HepG2 (cell line): ENCODE measurements around the gene XPNPEP1. TPM values are rescaled to one million over a fixed set of nuclear protein-coding genes. Genes with fewer than 3 reads are reported as not detected.

Experiments used
- CEBPZ ChIP-seq: IDR thresholded peaks from 2 replicates; pipeline ENCODE4 v1.6.1; 2012; ENCODE audit warnings: low read length, improper control_type of control experiment
- CENPX ChIP-seq: sonication (generic); formaldehyde crosslinking; IDR thresholded peaks from 2 replicates; pipeline ENCODE4 v1.9.0; 2021; ENCODE audit warnings: mild to moderate bottlenecking, missing genetic modification reagents, moderate library complexity
- EHMT2 ChIP-seq: fragments of 200-600 bp; sonication (generic); IDR thresholded peaks from 2 replicates; pipeline ENCODE4 v1.7.0; 2017; ENCODE audit warnings: antibody characterized with exemption, low read depth, low read length, borderline replicate concordance
- FOXJ3 ChIP-seq: sonication (generic); formaldehyde crosslinking; IDR thresholded peaks from 2 replicates; pipeline ENCODE4 v1.4.0; 2020; ENCODE audit warnings: missing genetic modification reagents, mild to moderate bottlenecking, borderline replicate concordance
- MAFG ChIP-seq: sonication (generic); formaldehyde crosslinking; IDR thresholded peaks from 2 replicates; pipeline ENCODE4 v1.5.1; 2020; ENCODE audit warnings: mild to moderate bottlenecking, missing genetic modification reagents
- PRDM4 ChIP-seq: sonication (generic); formaldehyde crosslinking; IDR thresholded peaks from 2 replicates; pipeline ENCODE4 v1.9.0; 2021; ENCODE audit warnings: missing genetic modification reagents, borderline replicate concordance
- SMAD3 ChIP-seq: sonication (generic); formaldehyde crosslinking; IDR thresholded peaks from 2 replicates; pipeline ENCODE4 v1.4.0; 2020; ENCODE audit warnings: missing genetic modification reagents
- STAG1 ChIP-seq: sonication (generic); formaldehyde crosslinking; IDR thresholded peaks from 2 replicates; pipeline ENCODE4 v1.4.0; 2020; ENCODE audit warnings: missing genetic modification reagents
- TFAP4 ChIP-seq: sonication (generic); IDR thresholded peaks from 2 replicates; pipeline ENCODE4 v1.6.1; 2016; ENCODE audit warnings: low read depth, borderline replicate concordance
- XRCC5 ChIP-seq: fragments of 200-400 bp; formaldehyde crosslinking; optimal IDR thresholded peaks from 2 replicates; pipeline ENCODE3; 2017; ENCODE audit warnings: mild to moderate bottlenecking, low read length
- ZFP62 ChIP-seq: sonication (generic); formaldehyde crosslinking; IDR thresholded peaks from 2 replicates; pipeline ENCODE4 v1.4.0; 2020; ENCODE audit warnings: missing genetic modification reagents
- ZNF556 ChIP-seq: sonication (generic); formaldehyde crosslinking; IDR thresholded peaks from 2 replicates; pipeline ENCODE4 v1.4.0; 2020; ENCODE audit warnings: mild to moderate bottlenecking, missing genetic modification reagents, borderline replicate concordance
- ZSCAN9 ChIP-seq: IDR thresholded peaks from 2 replicates; pipeline ENCODE4 v1.6.1; 2016; ENCODE audit warnings: borderline replicate concordance
- polyA plus RNA-seq, 8 experiments: library from polyadenylated mRNA; depleted of rRNA in 3 of 8; stranded (reverse) in 7 of 8; unstranded in 1 of 8; fragments of >200 nt; fragmentation: Illumina TruSeq in 4 of 8; extraction: Trizol in 4 of 8; gene quantifications; 2 replicates each; pipeline versions ENCODE4 v1.2.1 to v1.2.3, GENCODE V29; 2011 to 2016; ENCODE audit warnings: low read depth in 4 of 8, missing spikeins in 1 of 8, mixed read lengths in 1 of 8; ENCODE audit not compliant: insufficient read depth in 1 of 8
- total RNA-seq, 5 experiments: library from RNA; depleted of rRNA; stranded (reverse); fragments of >200 nt; fragmentation: Illumina TruSeq; extraction: Trizol; gene quantifications; 2 replicates each; pipeline ENCODE4 v1.2.3, GENCODE V29; 2016; ENCODE audit warnings: low read depth in 1 of 5
- TF ChIP-seq, protein P1 (sequence below): sonication (generic); formaldehyde crosslinking; IDR thresholded peaks from 2 replicates; pipeline ENCODE4 v1.8.0; 2023; ENCODE audit warnings: mild to moderate bottlenecking, missing genetic modification reagents
- TF ChIP-seq, protein P2 (sequence below): sonication (generic); formaldehyde crosslinking; IDR thresholded peaks from 2 replicates; pipeline ENCODE4 v1.9.0; 2021; ENCODE audit warnings: mild to moderate bottlenecking, missing genetic modification reagents

The XPNPEP1 gene
- total and polyA plus RNA-seq, 2 of the 13 experiments (the other 11 are each of a cell fraction or from before 2014, with no cell fraction given): 30.3 to 55.5 TPM

DNA sequence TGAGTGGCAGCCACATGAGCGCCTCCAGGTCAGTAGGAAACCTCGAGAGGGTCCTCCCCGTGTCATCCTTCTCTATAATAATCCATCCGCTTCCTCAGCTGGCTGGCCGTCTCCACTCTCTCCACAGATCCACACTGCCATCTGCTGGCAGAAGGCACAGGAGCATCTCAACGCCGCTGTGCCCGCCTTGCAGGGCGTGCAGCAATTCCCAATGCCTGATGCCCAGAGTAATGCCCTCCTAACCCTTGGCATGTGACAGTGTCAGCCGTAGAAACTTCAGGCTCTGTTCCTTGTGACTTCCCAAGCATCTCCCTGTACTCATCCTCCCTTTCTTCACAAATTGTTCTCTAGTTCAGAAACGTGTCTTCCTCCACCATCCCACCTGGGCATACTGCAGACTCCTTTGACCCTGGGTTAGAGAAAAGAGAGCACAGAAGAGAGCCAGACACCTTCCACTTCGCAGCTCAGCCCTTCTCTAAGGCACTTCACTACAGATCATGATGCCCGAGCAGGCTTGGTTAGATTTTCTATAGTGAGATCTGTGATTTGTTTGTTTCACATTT is 70.8 kb downstream of the XPNPEP1 start (continued):
- TF ChIP-seq XRCC5: peak; percentile 42
- no peak for TF ChIP-seq CENPX (CRISPR knock-in tag)
- no peak for TF ChIP-seq PRDM4 (CRISPR knock-in tag)
- no peak for TF ChIP-seq ZNF556 (CRISPR knock-in tag)
- TF ChIP-seq, protein P1, sequence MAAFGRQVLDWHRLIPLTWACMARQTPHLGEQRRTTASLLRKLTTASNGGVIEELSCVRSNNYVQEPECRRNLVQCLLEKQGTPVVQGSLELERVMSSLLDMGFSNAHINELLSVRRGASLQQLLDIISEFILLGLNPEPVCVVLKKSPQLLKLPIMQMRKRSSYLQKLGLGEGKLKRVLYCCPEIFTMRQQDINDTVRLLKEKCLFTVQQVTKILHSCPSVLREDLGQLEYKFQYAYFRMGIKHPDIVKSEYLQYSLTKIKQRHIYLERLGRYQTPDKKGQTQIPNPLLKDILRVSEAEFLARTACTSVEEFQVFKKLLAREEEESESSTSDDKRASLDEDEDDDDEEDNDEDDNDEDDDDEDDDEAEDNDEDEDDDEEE (CRISPR knock-in tag): no peak
- 0 out of 2 replicates have a peak, but pooled peaks have one; percentile 9 for TF ChIP-seq TFAP4
- TF ChIP-seq CEBPZ: no peak
- TF ChIP-seq MAFG (CRISPR knock-in tag): no peak
- TF ChIP-seq, protein P2, sequence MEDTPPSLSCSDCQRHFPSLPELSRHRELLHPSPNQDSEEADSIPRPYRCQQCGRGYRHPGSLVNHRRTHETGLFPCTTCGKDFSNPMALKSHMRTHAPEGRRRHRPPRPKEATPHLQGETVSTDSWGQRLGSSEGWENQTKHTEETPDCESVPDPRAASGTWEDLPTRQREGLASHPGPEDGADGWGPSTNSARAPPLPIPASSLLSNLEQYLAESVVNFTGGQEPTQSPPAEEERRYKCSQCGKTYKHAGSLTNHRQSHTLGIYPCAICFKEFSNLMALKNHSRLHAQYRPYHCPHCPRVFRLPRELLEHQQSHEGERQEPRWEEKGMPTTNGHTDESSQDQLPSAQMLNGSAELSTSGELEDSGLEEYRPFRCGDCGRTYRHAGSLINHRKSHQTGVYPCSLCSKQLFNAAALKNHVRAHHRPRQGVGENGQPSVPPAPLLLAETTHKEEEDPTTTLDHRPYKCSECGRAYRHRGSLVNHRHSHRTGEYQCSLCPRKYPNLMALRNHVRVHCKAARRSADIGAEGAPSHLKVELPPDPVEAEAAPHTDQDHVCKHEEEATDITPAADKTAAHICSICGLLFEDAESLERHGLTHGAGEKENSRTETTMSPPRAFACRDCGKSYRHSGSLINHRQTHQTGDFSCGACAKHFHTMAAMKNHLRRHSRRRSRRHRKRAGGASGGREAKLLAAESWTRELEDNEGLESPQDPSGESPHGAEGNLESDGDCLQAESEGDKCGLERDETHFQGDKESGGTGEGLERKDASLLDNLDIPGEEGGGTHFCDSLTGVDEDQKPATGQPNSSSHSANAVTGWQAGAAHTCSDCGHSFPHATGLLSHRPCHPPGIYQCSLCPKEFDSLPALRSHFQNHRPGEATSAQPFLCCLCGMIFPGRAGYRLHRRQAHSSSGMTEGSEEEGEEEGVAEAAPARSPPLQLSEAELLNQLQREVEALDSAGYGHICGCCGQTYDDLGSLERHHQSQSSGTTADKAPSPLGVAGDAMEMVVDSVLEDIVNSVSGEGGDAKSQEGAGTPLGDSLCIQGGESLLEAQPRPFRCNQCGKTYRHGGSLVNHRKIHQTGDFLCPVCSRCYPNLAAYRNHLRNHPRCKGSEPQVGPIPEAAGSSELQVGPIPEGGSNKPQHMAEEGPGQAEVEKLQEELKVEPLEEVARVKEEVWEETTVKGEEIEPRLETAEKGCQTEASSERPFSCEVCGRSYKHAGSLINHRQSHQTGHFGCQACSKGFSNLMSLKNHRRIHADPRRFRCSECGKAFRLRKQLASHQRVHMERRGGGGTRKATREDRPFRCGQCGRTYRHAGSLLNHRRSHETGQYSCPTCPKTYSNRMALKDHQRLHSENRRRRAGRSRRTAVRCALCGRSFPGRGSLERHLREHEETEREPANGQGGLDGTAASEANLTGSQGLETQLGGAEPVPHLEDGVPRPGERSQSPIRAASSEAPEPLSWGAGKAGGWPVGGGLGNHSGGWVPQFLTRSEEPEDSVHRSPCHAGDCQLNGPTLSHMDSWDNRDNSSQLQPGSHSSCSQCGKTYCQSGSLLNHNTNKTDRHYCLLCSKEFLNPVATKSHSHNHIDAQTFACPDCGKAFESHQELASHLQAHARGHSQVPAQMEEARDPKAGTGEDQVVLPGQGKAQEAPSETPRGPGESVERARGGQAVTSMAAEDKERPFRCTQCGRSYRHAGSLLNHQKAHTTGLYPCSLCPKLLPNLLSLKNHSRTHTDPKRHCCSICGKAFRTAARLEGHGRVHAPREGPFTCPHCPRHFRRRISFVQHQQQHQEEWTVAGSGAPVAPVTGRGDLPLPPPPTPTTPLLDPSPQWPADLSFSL: no peak
- TF ChIP-seq FOXJ3 (CRISPR knock-in tag): no peak
- peak; percentile 90 for TF ChIP-seq STAG1 (CRISPR knock-in tag)
- no peak for TF ChIP-seq EHMT2
- no peak for TF ChIP-seq ZFP62
- TF ChIP-seq ZSCAN9 (CRISPR knock-in tag): no peak
- TF ChIP-seq SMAD3 (CRISPR knock-in tag): no peak
